HepG2 (cell line): ENCODE measurements around the gene RRP36. TPM values are rescaled to one million over a fixed set of nuclear protein-coding genes. Genes with fewer than 3 reads are reported as not detected.

Experiments used
- BCLAF1 ChIP-seq: fragments of 450-650 bp; IDR thresholded peaks from 2 replicates; pipeline ENCODE4 v1.6.1; 2017; ENCODE audit warnings: mild to moderate bottlenecking
- GTF2F1 ChIP-seq: fragments of 150-350 bp; IDR thresholded peaks from 2 replicates; pipeline ENCODE4 v1.6.1; 2014; ENCODE audit warnings: low read length
- HCFC1 ChIP-seq: fragments of 150-350 bp; IDR thresholded peaks from 2 replicates; pipeline ENCODE4 v1.6.1; 2014; ENCODE audit warnings: low read depth, low read length
- KDM5A ChIP-seq: fragments of 200-600 bp; sonication (generic); IDR thresholded peaks from 2 replicates; pipeline ENCODE4 v1.7.0; 2018; ENCODE audit warnings: antibody characterized with exemption, mild to moderate bottlenecking, low read length, borderline replicate concordance
- PCBP1 ChIP-seq: fragments of 200-400 bp; formaldehyde crosslinking; IDR thresholded peaks from 2 replicates; pipeline ENCODE4 v1.6.1; 2017; ENCODE audit warnings: mild to moderate bottlenecking, low read depth, low read length, borderline replicate concordance
- U2AF2 ChIP-seq: fragments of 200-400 bp; formaldehyde crosslinking; IDR thresholded peaks from 2 replicates; pipeline ENCODE4 v1.6.1; 2017; ENCODE audit warnings: low read depth, mild to moderate bottlenecking, low read length
- ZEB1 ChIP-seq: IDR thresholded peaks from 2 replicates; pipeline ENCODE4 v1.6.1; 2012; ENCODE audit warnings: mild to moderate bottlenecking, low read depth, inconsistent platforms; ENCODE audit not compliant: insufficient replicate concordance
- ZFP62 ChIP-seq: sonication (generic); formaldehyde crosslinking; IDR thresholded peaks from 2 replicates; pipeline ENCODE4 v1.4.0; 2020; ENCODE audit warnings: missing genetic modification reagents
- ZMYM2 ChIP-seq: sonication (generic); formaldehyde crosslinking; IDR thresholded peaks from 2 replicates; pipeline ENCODE4 v1.8.0; 2022; ENCODE audit warnings: mild to moderate bottlenecking, missing genetic modification reagents
- ZNF205 ChIP-seq: IDR thresholded peaks from 2 replicates; pipeline ENCODE4 v1.6.1; 2018; ENCODE audit warnings: missing biosample characterization, missing genetic modification reagents
- ZNF224 ChIP-seq: sonication (generic); formaldehyde crosslinking; IDR thresholded peaks from 2 replicates; pipeline ENCODE4 v1.5.0; 2020; ENCODE audit warnings: mild to moderate bottlenecking, missing genetic modification reagents
- ZNF331 ChIP-seq: sonication (generic); formaldehyde crosslinking; IDR thresholded peaks from 2 replicates; pipeline ENCODE4 v1.4.0; 2020; ENCODE audit warnings: missing genetic modification reagents
- ZNF790 ChIP-seq: sonication (generic); formaldehyde crosslinking; IDR thresholded peaks from 2 replicates; pipeline ENCODE4 v1.8.0; 2022; ENCODE audit warnings: missing genetic modification reagents, mild to moderate bottlenecking, borderline replicate concordance
- ZNF878 ChIP-seq: sonication (generic); formaldehyde crosslinking; IDR thresholded peaks from 2 replicates; pipeline ENCODE4 v1.8.1; 2023; ENCODE audit warnings: mild to moderate bottlenecking, missing genetic modification reagents, moderate library complexity
- polyA plus RNA-seq, 8 experiments: library from polyadenylated mRNA; depleted of rRNA in 3 of 8; stranded (reverse) in 7 of 8; unstranded in 1 of 8; fragments of >200 nt; fragmentation: Illumina TruSeq in 4 of 8; extraction: Trizol in 4 of 8; gene quantifications; 2 replicates each; pipeline versions ENCODE4 v1.2.1 to v1.2.3, GENCODE V29; 2011 to 2016; ENCODE audit warnings: low read depth in 4 of 8, missing spikeins in 1 of 8, mixed read lengths in 1 of 8; ENCODE audit not compliant: insufficient read depth in 1 of 8
- total RNA-seq, 5 experiments: library from RNA; depleted of rRNA; stranded (reverse); fragments of >200 nt; fragmentation: Illumina TruSeq; extraction: Trizol; gene quantifications; 2 replicates each; pipeline ENCODE4 v1.2.3, GENCODE V29; 2016; ENCODE audit warnings: low read depth in 1 of 5
- TF ChIP-seq, protein P1 (sequence below): sonication (generic); formaldehyde crosslinking; IDR thresholded peaks from 2 replicates; pipeline ENCODE4; 2020; ENCODE audit warnings: missing genetic modification reagents, mild to moderate bottlenecking, borderline replicate concordance
- TF ChIP-seq, protein P2 (sequence below): sonication (generic); formaldehyde crosslinking; IDR thresholded peaks from 2 replicates; pipeline ENCODE4 v1.4.0; 2020; ENCODE audit warnings: mild to moderate bottlenecking, missing genetic modification reagents
- TF ChIP-seq, protein P3 (sequence below): sonication (generic); formaldehyde crosslinking; IDR thresholded peaks from 2 replicates; pipeline ENCODE4 v1.4.0; 2020; ENCODE audit warnings: missing genetic modification reagents
- TF ChIP-seq, protein P4 (sequence below): fragments of 450-650 bp; IDR thresholded peaks from 2 replicates; pipeline ENCODE4 v1.6.1; 2016

The RRP36 gene
- total and polyA plus RNA-seq, 2 of the 13 experiments (the other 11 are each of a cell fraction or from before 2014, with no cell fraction given): 29.5 to 144 TPM

DNA sequence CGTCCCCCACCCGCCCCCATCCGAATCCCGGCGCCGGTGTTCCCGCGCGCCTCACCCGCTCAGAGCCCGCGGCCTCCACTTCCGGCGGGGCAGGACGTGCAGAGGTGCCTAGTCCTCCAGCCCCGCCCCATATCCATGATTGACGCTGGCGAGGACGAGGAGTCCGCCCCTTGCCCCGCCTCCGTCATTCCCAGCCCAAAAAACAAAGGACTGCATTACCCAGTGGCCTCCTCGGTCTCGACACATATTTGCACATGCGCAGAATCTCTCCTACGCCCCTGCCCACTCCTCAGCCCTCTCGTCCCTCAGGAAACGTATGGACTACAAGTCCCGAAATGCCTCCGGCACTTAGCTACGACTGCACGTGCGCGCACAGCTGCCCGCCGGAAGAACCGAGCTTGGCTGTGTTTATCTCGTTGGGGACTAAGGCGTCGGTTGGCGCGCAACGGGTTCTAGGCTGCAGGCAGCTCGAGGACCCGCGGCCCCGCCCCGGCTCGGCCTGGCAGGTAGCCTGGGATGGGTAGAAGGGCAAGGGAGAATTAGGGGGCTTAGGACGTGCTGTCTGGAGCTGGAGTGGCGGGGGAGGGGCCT lies 7.5 kb upstream of the RRP36 start, which contains the start of the genes KLHDC3 and MEA1 (continued):
- TF ChIP-seq, protein P1, sequence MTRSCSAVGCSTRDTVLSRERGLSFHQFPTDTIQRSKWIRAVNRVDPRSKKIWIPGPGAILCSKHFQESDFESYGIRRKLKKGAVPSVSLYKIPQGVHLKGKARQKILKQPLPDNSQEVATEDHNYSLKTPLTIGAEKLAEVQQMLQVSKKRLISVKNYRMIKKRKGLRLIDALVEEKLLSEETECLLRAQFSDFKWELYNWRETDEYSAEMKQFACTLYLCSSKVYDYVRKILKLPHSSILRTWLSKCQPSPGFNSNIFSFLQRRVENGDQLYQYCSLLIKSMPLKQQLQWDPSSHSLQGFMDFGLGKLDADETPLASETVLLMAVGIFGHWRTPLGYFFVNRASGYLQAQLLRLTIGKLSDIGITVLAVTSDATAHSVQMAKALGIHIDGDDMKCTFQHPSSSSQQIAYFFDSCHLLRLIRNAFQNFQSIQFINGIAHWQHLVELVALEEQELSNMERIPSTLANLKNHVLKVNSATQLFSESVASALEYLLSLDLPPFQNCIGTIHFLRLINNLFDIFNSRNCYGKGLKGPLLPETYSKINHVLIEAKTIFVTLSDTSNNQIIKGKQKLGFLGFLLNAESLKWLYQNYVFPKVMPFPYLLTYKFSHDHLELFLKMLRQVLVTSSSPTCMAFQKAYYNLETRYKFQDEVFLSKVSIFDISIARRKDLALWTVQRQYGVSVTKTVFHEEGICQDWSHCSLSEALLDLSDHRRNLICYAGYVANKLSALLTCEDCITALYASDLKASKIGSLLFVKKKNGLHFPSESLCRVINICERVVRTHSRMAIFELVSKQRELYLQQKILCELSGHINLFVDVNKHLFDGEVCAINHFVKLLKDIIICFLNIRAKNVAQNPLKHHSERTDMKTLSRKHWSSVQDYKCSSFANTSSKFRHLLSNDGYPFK (CRISPR knock-in tag): peak; percentile 75; the same call in 1 of the 2 replicates
- peak; percentile 91; the same call in 1 of the 2 replicates for TF ChIP-seq PCBP1
- peak; percentile 97 for TF ChIP-seq HCFC1
- no peak for TF ChIP-seq U2AF2
- peak; percentile 75; the same call in 1 of the 2 replicates for TF ChIP-seq ZNF790 (CRISPR knock-in tag)
- TF ChIP-seq ZFP62 (CRISPR knock-in tag): no peak
- TF ChIP-seq ZNF331 (CRISPR knock-in tag): peak; percentile 84
- TF ChIP-seq ZEB1: no peak
- no peak for TF ChIP-seq ZNF878
- no peak for TF ChIP-seq ZNF205 (CRISPR knock-in tag)
- TF ChIP-seq KDM5A: peak; percentile 89
- TF ChIP-seq, protein P2, sequence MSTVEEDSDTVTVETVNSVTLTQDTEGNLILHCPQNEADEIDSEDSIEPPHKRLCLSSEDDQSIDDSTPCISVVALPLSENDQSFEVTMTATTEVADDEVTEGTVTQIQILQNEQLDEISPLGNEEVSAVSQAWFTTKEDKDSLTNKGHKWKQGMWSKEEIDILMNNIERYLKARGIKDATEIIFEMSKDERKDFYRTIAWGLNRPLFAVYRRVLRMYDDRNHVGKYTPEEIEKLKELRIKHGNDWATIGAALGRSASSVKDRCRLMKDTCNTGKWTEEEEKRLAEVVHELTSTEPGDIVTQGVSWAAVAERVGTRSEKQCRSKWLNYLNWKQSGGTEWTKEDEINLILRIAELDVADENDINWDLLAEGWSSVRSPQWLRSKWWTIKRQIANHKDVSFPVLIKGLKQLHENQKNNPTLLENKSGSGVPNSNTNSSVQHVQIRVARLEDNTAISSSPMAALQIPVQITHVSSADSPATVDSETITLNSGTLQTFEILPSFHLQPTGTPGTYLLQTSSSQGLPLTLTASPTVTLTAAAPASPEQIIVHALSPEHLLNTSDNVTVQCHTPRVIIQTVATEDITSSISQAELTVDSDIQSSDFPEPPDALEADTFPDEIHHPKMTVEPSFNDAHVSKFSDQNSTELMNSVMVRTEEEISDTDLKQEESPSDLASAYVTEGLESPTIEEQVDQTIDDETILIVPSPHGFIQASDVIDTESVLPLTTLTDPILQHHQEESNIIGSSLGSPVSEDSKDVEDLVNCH: no peak
- TF ChIP-seq, protein P3, sequence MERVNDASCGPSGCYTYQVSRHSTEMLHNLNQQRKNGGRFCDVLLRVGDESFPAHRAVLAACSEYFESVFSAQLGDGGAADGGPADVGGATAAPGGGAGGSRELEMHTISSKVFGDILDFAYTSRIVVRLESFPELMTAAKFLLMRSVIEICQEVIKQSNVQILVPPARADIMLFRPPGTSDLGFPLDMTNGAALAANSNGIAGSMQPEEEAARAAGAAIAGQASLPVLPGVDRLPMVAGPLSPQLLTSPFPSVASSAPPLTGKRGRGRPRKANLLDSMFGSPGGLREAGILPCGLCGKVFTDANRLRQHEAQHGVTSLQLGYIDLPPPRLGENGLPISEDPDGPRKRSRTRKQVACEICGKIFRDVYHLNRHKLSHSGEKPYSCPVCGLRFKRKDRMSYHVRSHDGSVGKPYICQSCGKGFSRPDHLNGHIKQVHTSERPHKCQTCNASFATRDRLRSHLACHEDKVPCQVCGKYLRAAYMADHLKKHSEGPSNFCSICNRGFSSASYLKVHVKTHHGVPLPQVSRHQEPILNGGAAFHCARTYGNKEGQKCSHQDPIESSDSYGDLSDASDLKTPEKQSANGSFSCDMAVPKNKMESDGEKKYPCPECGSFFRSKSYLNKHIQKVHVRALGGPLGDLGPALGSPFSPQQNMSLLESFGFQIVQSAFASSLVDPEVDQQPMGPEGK (CRISPR knock-in tag): no peak; the same call in 1 of the 2 replicates
- no peak for TF ChIP-seq BCLAF1
- TF ChIP-seq, protein P4, sequence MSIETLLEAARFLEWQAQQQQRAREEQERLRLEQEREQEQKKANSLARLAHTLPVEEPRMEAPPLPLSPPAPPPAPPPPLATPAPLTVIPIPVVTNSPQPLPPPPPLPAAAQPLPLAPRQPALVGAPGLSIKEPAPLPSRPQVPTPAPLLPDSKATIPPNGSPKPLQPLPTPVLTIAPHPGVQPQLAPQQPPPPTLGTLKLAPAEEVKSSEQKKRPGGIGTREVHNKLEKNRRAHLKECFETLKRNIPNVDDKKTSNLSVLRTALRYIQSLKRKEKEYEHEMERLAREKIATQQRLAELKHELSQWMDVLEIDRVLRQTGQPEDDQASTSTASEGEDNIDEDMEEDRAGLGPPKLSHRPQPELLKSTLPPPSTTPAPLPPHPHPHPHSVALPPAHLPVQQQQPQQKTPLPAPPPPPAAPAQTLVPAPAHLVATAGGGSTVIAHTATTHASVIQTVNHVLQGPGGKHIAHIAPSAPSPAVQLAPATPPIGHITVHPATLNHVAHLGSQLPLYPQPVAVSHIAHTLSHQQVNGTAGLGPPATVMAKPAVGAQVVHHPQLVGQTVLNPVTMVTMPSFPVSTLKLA: peak; percentile 98
- TF ChIP-seq GTF2F1: no peak
- no peak for TF ChIP-seq ZNF224 (CRISPR knock-in tag)
- TF ChIP-seq ZMYM2 (CRISPR knock-in tag): no peak; the same call in 1 of the 2 replicates
